Hematopoietic multipotent progenitor cell (in vitro differentiated cells): ENCODE measurements around the gene MICALL1. TPM values are rescaled to one million over a fixed set of nuclear protein-coding genes. Genes with fewer than 3 reads are reported as not detected.

ENCODE experiments used
- DNase-seq, 3 donors: peaks; one replicate each; pipeline ENCODE4 v3.0.0-alpha.2; 2011 to 2015; ENCODE audit warnings: low read depth in 2 of 3, low spot score in 2 of 3
- total RNA-seq: library from RNA; depleted of rRNA; stranded (reverse); fragments of >200 nt; gene quantifications from one replicate; pipeline ENCODE4 v1.2.3, GENCODE V29; 2012

MICALL1 gene, protein sequence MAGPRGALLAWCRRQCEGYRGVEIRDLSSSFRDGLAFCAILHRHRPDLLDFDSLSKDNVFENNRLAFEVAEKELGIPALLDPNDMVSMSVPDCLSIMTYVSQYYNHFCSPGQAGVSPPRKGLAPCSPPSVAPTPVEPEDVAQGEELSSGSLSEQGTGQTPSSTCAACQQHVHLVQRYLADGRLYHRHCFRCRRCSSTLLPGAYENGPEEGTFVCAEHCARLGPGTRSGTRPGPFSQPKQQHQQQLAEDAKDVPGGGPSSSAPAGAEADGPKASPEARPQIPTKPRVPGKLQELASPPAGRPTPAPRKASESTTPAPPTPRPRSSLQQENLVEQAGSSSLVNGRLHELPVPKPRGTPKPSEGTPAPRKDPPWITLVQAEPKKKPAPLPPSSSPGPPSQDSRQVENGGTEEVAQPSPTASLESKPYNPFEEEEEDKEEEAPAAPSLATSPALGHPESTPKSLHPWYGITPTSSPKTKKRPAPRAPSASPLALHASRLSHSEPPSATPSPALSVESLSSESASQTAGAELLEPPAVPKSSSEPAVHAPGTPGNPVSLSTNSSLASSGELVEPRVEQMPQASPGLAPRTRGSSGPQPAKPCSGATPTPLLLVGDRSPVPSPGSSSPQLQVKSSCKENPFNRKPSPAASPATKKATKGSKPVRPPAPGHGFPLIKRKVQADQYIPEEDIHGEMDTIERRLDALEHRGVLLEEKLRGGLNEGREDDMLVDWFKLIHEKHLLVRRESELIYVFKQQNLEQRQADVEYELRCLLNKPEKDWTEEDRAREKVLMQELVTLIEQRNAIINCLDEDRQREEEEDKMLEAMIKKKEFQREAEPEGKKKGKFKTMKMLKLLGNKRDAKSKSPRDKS
- 38.5 TPM for total RNA-seq

DNA sequence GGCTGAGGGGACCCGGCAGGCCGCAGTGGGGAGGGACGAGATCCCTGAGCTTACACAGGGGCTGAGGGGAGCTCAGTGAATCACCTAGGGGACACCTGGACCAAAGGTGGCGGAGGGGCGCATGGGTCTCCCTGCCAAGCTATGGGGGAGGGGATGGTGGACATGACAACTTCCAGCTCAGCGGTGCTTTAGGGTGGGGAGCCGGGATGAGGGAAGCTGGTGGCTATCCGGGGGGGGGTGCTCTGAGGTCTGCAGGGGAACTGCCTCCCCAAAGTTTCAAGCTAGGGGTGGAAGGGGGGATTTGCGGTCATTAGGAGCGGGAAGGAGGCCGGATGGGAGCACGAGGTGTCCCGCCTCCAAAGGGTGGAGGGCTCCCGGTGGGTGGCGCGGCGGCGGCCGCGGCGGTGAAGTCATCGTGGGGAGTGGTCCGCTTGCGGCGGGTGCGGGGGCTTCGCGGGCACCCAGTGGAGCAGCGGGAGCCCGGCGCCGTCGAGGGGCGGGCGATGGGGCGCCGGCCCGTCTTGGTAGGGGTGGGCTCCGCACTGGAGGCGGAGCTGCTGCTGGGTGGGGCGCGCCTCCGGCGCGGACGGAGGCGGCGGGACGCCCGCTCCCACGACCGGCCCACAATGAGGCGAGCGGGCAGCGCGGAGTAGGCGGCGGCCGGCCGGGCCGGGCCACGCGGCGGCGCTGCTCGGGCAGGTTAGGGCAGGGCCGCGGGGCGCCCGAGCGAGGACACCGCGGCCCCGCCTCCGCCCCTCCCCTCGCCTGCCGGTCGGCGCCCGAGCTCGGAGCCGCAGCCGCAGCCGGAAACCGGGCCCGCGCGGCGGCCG lies at the start of gene MICALL1:
TSS of gene MICALL1 (plus strand) at position 764 of the 830 bp plus-strand sequence. CDS start 126 bp downstream, outside the sequence.
- DNase-seq, result peak; percentile 37 to 79 (median 56)

DNA sequence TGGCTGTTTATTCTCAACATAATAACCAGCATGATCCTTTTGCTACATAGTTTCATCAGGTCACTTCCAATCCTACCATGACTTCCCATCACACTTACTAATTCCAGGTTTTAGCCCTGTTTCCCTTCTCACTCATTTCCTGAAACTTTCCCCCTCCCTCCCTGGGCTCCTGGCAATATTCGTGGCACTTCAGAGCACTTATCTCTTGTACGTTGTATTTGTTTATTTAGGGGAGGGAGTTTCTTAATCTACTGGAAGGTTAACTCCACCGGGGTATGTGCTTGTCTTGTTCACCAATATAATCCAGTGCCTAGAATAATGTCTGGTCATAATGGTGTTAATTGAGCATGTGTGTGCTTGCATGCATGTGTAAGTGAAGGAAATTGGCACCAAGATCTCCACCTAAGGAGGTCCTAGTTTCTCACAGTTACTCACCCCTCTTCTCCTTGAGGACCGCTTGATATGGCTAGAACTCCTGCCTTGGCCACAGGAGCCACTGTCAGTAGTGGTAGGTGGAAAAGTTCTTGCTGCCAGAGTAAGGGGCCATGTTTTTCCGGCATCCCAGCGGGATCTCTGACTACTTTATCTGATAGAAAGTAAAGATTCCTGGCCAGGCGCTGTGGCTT lies 45.2 kb upstream of the MICALL1 start:
- no peak for DNase-seq

DNA sequence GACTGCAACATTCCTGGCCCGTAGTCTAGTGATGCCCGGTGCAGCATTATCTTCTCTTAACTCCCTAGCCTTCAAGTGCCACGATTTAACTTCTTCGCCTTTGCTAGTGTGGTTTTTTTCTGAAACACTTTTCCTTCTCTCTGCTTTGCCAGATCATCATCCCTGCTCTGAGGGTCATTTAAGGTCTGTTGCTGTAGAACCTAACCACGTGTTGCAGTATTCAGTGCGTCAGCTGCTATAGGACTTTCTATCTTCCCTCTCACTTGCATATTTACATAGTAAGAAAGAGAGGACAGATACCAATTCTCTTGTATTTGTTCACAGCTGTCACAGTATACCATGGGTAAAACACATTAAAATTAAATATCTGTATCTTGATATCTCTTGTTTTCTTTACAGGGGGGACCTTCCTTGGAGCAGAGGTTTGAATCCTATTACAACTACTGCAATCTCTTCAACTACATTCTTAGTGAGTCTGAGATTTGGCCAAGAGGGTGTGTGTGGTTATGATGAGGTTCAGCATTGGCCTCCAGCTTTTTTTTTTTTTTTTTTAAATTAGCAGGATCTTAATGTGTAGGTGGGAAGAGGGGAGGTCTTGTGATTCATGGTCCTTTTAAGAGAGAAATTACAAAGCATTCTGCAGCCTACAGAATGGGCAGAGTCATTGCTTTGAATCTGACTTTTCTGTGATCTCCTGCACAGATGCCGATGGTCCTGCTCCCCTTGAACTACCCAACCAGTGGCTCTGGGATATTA lies 43.3 kb upstream of the MICALL1 start:
- DNase-seq, result no peak

DNA sequence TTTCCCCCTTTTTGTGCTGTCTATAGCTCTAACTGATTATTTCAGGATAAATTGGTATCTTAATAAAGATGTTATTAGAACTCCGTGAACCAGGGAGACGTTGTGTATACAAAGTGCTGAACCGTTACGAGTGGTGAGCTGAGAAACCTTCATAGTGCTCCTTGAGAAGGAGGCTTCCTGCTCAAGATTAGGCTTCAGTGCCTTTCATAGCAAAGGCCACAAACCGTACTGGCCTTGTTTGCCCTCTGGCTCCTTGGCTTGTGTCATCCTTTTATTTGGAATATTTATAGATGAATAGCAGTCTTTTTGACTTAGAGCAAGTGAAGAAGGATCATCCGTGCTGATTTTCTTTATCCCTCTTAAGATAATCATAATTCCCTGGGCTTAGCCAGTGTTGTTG lies 40.6 kb upstream of the MICALL1 start:
- no peak for DNase-seq

DNA sequence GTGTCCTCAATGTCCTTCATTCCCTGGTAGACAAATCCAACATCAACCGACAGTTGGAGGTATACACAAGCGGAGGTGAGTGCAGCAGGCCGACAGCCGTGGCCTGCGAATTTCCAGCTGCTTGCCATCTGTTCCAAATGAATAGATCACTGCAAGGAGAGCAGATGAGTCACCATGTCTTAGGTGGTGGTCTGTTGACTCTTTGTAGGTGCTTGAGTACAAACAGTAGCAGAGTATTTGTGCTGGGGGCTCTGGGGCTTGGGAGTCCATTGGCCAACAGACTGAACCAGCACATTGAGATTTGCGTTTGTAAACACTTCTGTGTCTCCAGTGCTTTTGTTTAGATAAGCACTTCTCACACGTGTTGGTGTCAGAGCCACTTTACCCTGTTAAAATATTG lies 35.8 kb upstream of the MICALL1 start:
- DNase-seq, result no peak

DNA sequence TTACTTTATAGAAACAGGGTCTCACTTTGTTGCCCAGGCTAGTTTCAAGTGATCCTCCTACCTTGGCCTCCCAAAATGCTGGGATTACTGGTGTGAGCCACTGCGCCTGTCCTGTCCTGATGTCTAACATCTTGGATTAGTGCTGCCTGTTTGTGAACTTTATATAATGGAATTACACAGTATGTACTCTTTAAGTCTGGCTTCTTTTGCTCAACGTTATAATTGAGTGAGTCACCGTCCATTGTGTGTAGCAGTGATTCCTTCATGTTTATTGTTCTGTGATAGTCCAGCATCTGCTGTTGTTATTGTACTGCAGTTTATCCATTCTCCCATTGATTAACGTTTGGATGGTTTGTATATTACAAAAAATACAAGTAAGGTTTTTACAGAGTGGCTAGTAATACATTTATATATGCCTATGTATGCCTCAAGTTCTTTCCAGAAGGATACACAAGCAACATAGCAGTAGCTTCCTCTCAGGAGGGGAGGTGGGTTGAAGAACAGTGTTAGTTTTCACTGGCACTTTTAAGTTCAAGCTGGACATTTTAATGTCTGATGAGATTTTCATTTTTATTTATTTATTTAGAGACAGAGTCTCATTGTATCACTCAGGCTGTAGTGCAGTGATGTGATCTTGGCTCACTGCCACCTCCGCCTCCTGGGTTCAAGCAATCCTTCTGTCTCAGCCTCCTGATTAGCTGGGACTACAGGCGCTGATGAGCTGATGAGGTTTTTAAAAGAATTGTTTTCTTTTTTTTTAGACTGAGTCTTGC lies 25.2 kb upstream of the MICALL1 start:
- no peak for DNase-seq

DNA sequence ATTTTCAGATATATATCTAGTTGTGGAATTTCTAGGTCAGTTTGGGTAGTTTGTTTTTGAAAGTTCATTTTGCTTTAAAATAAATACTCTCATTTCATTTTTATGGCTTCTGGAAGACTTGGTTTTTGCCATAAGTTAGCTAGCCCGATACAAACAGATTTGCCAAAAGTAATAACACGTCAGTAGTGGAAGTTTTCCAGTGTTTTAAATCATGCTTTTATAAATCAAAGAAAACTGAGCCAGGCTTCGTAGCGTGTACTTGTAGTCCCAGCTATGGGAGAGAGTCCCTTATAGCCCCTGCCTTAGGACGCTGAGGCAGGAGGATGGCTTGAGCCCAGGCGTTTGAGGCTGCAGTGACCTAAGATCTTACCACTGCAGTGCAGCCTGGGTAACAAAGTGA lies 21.7 kb upstream of the MICALL1 start:
- DNase-seq, result no peak

DNA sequence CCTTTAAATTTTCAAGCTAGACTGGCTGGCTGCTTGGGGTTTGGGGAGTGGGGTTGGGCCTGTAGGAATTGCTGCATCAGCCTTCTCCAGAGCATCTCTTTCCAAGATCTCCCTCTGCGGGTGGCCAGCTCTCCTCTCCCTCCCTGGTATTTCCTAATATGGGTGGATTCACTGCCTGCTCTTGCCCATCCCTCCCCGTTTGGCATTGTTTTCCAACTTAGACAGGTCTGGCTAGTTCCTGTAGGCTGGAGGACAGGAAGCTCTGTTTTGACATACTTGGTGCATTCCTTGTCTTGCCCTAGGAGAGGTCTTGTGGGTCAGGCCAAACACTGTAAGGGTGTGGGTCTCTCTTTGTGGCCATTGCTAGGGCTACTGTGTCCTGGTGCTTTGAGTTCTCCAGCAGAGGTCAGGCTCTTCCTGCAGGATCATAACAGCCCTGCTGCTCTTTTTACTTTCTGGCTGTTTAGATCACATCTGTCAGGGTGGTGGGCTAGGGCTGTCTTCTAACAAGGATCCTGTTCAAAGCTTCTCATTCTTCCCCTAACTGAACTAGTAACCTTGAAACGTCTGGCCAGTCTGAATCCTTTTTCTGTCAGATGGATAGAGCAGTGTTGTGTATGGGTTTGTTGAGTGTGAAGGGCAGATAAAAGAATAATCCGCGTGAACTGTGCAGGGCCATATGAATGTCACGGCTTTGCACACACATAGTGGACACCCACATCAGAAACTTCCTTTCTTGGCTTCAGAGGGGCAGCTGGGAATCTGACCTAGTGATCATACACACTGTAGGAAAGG lies 18.3 kb upstream of the MICALL1 start:
- DNase-seq, result peak in 1 of 3 donors; percentile 36

DNA sequence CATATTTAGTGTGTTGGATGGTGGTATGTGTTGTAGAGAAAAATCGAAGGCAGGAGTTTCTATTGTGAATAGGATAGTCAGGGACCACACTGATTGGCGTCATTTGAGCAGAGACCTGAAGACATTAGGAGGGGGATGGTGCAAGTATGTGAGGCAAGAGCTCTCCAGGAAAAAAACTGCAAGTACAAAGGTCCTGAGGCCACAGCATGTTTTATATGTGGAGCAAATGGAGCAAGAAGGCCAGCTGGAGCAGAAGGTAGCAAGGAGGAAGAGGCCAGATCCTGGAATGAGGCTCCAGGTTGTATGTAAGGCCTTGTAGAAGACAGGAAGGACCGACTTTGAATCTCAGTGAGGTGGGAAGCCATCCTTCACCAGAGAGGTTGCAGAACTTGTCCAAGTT lies 14.2 kb upstream of the MICALL1 start:
- DNase-seq, result no peak

DNA sequence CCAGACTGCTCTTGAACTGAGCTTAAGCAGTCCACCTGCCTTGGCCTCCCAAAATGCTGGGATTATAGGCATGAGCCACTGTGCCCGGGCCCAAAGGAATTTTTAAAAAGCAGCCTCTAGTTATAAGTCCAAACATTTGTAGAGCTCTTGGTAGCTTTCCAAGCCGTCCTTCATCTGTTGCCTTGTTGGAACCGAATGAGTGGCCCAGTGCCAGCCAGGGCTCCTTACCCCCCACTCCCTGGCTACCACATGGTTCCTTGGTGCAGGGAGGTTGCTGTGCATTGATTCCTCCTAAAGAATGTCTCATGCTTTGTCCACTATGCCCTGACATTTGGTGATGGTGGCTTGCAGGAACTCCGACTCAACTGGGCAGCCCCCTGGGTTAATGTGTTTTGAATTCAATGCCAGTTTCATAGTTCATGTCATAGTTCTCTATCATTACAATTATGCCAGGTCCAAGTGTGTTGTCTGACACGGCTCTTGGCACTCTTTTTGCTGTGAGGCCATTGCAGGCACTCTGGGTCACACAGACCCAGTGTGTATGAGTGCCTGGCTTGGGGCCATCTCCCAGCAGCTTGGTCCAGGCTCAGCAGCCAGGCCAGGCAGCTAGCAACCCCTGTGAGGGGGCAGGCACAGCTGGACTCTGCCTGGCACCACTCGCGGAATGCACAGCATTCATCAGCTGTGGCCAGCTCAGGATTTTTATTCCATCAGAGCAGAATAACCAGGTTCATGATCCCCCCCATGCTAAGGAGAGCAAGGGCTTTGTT lies 13.3 kb upstream of the MICALL1 start:
- no peak for DNase-seq

DNA sequence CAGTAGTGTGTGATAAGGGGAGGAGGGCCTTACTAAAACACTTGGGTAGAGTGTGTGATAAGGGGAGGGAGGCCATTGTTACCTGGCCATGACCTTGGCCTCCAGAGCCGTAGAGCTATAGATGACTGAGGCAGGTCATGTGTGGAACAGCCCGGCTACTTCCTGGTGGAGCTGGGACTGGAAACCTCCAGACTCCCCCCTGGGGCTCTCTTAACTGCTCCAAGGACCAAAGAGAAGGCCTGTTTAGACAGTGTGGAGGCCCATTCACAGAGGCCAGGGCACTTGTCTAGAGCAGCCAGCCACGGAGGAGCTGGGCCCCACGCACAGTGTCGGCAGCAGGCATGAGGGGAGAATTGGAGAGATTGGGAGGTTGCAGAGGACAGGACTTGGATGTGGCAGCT lies 12.5 kb upstream of the MICALL1 start:
- DNase-seq, result no peak

DNA sequence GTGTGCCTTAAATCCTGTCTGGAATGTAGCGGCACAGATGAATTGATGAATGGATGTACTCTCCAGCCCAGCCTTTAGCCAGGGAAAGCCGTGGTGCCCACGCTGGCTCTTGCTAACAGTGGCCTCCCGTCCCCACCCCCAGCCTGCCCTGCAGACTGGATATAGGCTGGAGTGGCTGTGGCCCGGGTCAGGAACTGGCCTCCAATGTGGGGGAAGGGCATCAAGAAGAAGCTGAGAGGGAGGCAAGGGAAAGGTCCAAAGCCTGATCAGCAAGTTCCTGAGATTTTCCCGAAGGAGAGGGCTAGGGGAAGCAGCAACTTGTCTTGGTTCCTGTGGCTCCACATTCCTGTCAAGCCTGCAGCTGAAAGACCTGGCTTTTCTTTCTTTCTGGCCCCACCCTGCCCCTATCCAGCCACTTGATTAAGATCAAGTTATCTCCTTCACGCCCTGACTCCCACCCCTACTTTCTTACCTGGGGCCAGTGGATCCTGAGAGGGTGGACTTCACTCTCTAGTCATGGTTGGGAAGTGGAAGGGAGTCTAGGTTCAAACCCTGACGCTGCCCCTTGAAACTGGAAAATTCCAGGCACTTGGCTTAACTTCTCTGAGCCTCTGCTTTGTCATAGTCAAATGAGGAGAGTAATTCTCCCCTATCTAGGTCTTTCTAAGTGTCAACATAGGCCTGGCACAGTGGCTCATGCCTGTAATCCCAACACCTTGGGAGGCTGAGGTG lies 11.0 kb upstream of the MICALL1 start:
- DNase-seq, result no peak

DNA sequence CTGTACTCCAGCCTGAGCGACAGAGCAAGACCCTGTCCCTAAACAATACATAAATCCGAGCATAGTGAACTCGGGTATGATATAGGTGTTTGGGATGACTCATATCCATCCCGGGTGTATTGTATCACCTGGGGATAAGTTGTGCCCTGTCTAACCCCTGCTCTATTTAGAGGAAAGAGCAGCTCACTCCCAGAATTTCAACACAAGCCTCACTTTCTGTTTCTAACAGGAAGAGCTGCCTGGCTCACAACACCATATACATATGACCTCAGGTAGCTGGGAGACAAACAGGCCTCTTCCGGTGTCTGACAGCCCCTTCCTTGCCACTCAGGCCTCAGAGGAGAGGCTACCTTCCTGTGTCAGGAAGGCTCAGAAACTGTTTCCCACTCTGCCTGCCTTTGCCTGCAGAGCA lies 9.9 kb upstream of the MICALL1 start:
- DNase-seq, result peak; percentile 17 to 46 (median 35)

DNA sequence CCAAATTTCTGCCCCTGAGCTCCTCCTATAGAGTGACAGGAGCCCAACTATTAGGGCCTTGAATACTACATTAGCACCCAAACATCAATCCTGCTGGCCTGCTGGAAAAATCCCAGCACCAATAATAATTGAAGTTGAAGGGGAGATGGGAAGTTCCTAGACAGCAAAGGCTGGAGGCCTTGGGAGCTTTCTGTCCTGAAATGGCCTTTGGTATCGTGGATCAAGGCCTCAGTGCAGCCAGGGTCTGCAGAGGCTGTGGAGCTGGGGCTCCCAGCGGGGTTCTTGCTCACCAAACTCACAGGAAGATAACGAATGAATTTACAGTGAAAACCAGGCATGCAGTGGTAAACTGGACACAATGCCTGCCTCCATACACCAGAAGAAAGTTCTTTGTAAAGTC lies 9.2 kb upstream of the MICALL1 start:
- no peak for DNase-seq

DNA sequence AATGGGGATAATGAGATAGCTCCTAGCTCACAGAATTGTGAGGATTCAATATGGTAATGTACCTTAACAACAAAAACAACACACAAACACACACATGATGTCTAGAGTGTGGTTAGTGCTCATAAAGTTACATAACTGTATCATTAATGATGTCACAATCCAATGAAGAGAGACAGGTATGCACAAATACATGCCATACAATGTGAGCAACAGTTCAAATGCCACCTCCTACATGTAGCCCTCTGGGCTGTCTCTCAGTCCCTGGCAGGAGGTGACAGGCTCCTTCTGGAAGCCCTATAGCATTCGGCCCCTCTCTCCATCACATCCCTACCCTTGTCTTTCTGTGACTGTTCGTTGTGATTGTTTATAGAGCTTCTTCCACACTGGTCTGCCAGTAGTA lies 8.3 kb upstream of the MICALL1 start:
- DNase-seq, result no peak

DNA sequence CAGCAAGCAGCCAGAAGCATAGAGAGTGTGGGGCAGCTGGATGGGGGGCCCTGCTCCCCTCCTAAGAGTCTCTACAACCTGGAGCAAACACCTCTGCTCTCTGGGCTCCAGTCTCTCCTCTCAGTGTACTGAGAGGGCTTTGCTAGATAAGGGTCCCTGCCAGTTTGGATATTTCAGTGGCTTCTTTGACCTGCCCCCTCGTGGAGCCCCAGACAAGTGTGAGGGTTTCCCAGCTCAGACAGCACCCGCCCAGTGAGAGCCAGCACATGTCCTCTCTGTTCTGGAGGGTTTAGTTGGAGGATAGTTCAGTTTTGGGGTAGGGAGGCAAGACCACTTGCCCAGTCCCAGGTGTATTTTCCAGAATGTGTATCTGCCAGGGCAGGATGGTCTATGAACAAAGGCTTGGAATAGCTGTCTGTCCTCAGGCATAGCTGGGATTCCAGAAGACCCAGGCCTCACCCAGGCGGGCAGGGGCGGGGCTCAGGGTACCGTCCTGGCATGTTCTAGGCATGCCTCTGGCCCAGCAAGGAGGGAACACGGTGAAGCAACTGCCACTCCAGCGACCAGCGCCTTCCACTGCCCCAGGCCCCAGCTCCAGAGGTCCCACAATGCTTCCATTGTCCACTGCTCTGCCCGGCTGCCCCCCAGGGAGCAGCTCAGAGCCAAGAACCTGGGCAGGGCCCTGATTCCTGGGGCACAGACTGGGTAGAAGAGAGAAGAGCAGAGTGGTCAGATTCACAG lies 7.5 kb upstream of the MICALL1 start:
- no peak for DNase-seq
